Measurements from ENCODE around the gene RGPD8.
"Not testable (repeated sequence)": the region's sequence is repeated elsewhere in the genome, so short reads cannot be mapped to it uniquely, and the experiment has no call there.

DNA sequence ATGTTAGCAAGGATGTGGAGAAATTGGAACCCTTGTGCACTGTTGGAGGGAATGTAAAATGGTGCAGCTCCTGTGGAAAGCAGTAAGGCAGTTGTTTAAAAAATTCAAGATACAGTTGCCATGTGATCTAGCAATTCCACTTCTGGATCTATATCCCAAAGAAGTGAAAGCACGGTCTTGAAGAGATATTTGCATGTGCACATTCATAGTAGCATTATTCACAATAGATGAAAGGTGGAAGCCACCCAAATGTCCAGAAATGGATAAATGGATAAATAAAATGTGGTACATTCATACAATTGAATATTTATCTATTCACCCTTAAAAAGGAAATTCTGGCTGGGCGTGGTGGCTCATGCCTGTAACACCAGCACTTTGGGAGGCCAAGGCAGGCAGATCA is 79.1 kb downstream of the RGPD8 start:
- TF ChIP-seq TAF1 (IDR thresholded peaks at IDR 0.05; ENCODE audit: borderline replicate concordance, low read depth, low read length); POLR2A (IDR thresholded peaks at IDR 0.05; ENCODE audit: low read depth, low read length): not testable (repeated sequence)

Measured in GM12892 (cell line).